Measurements from ENCODE around the gene USP7.

USP7 gene

DNA sequence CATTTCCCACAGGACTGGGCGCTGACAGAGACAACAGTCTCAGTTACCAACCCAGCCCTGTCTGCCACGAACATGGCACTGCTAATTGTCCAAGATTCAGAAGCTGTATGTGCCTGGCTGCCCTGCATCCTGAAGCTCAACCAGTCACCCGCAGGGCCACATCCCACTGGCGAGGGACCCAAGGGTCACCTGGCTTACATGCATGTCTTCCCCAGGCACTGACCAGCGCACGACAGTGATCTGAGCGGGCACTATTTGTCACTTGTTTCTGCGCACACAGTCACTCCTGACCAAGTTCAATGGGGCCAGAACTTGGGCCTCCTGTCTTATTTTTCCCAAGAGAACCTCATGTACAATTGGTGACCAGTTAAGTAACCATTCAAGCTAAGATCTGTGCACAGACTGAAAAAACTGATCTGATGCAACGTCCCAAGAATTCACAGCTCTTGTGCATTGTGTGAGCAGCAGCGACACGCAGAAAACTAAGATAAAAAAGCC, 13.1 kb downstream of the USP7 start:
- no peak for DNase-seq

DNA sequence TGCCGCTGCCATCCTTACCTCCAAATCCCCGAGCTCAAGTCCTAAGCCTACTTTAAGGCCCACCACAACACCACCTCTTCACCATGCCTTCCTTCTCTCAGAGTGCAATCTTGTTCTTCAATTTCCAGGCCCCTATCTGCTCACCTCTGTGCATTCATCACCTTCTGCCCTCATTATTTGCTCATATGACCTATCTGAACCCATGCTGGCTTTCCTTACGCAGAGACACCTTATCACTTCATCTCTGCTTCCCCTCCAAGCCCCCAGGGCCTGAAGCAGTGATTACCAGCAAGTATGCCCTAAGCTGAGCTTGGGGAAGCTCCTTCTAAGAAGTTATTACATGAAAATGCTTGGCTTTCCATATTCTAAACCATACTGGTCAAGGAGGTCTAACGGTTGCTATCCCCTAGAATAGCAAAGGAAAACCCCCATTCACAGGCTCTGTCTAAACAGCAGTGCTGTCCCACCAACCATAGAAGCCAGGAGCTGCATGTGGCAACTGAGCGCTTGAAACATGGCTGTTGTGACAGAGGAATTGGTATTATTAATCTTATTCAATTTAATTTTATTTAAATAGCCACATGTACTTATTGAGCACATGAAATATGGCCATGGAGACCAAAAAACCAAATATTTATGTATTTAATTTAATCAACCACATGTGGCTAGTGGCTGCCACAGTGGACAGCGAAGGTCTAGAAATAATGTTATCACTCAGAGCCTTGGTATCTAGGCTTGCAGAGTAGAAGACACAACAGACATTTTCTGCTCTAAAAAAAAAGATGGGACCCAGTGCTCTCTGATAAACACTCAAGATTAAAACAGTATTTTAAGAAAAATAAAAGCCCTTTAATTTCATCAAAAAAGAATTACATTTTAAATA, 13.9 kb downstream of the USP7 start:
- DNase-seq: no peak

DNA sequence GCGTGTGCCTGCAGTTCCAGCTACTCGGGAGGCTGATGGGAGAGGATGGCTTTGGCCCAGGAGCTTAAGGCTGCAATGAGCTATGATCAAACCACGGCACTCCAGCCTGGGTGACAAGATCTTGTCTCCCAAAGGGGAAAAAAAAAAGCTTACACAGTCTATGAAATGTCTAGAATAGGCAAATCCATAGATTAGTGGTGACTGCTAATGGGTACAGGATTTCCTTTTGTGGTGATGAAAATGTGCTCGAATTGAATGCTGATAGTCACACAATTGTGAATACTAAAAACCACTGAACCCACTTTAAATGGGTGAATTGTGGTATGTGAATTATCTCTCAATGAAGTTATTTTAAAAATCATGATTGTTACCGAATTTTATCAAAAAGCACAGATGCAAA, 14.9 kb downstream of the USP7 start:
- DNase-seq: no peak

DNA sequence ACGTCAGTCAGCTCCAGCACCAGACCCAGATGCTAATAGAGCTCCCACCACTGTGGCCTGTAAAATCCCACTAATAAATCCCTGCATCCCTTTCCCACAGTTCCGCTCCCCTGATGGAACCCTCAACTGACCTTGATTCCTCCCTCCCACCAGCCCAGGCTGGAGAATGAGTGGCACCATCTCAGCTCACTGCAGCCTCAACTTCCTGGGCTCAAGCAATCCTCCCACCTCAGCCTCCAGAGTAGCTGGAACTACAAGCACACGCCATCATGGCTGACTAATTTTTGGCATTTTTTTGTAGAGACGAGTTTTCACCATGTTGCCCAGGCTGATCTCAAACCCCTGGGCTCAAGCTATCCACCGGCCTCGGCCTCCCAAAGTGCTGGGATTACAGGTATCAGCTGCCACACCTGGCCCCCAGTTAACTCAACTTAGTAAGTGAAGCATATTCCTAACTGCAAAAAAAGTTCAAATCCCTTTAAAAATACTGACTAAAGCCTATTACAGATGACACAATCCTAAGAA, 15.6 kb downstream of the USP7 start:
- no peak for DNase-seq

DNA sequence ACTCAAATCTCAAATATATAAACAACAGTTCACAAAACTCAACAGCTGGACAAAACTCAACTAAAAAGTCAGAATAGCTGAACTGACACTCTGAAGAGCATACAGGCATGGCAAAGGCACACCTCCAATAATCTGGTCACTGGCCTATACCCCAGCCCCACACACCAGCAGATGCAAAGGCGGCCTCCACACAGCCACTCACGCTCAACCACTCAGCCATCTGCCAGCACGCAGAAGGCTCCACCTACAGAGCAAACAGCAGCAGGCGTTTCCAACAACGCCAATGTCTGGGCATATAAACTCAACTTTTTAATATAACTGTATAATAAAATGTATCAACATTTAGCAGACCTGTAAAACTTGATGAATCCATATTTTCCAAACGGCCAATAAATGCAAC, 17.2 kb downstream of the USP7 start:
- no peak for DNase-seq

DNA sequence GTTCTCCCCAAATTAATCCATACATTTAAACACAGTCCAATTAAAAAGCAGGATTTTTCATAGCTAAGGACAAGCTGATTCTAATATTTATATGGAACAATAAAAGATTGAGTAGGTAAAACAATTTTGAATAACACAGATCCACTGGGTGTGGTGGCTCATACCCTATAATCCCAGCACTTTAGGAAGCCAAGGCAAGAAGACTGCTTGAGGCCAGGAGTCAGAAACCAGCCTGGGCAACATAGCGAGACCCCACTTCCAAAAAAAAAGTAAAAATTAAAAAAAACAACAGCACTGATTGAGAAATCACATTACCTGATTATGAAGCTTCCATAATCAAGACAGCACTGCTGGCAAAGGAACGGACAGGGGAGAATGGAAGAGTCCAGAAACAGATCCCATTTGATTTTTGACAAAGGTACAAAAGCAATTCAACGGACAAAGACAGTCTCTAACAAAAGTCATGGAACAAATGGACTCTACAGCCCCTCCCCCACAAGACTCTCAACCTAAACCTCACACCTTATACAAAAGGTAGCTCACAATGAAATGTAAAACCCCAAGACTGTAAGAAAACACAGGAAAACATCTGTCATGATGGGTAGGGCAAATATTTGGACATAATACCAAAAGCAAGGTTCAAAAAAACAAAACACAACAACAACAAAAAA, 17.9 kb downstream of the USP7 start:
- DNase-seq: no peak

DNA sequence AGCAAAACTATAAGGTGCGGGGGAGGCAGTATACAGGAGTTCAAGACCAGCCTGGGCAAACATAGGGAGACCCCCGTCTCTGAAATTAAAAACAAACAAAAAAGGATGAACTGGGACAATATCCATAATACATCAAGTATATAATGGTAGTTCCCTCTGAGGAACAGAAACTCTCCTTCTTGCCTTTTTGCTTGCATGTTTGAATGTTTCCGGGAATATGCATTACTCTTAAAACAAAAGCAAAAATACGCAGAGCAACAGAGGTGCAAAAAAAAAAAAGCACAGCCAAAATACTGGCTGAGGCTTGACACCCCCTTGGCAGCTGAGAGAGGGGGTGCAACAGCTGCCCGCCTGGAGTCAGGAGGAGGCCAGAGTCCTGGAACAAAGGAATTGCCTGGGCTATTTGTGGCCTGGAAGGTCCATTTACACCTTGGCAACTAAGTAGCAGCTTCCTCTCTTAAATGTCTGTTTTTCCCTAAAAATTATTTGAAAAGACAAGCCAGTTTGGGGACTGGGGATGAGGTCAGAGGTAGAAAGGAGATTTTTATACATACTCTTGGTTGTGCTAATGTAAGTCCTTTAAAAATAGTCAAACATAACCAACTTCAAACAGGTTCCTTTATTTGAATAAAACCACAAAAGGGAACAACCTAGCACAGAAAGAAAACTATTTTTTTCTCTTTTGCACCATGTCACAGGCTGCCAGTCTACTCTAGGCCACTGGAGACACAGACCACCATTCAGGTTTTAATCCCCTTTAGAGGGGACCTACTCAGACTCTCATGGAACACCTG, 19.5 kb downstream of the USP7 start:
- no peak for DNase-seq

DNA sequence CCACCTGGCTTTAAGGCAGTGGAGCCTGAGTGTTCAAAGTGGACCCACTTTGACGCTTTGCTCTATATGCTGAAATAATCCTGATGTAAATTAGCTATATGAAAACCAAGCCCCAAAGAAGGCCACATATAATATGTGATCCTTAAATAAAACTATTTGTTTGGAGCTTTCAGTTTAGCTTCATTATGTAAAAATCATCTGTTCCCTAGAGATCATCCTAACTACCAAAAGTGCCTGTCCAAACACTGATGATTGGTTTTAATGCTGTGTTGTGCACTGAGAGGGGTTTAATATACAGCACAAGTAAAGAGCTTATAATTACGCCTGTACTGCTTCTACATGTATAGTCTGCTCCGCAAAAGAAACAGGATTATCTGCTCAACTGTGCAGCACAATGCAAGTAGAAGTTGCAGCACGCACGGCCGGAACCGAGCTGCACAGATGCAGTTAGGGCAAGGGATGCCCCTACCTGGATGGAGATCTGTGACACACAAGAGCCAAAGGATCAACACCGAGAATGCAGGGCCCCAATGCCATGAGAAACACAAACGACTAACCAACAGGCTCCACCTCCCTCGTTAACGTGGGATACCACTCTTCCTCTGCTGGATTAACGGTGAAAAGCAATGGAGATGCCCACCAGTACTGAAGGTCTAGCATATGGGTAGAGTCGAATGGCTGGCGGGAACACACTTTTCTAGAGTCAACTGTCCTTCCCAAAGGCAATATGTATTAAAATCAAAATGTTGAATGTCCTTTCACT, 20.5 kb downstream of the USP7 start:
- no peak for DNase-seq

DNA sequence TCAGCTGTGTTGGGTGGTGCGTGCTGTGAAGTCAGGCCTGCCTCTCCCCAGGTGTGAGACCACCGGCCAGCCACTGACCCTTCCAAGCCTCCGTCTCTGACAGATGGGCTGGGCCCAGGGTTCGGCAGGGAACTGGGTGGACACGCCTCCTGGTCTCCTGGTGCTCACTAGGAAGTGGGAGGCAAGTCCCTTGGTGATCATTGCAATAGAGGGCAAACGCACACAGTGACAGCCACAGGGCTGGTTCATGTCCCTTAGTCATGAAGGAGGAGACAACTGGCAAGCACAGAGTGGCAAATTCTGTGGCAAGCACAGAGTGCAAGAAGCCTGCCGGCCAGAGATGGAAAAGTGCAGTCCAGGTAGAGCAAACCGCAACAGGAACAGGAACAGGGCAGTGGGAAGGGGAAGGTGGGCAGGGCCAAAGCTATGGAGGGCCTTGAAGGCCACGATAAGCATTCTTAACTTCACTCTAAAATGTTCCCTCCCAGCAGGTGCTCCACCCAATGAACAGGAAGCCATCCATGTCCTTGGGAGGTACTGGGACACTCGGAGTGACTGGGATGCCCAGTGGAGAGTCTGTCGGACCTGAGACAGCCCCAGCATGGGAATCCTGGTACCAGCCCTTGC, 21.9 kb downstream of the USP7 start:
- DNase-seq: no peak

DNA sequence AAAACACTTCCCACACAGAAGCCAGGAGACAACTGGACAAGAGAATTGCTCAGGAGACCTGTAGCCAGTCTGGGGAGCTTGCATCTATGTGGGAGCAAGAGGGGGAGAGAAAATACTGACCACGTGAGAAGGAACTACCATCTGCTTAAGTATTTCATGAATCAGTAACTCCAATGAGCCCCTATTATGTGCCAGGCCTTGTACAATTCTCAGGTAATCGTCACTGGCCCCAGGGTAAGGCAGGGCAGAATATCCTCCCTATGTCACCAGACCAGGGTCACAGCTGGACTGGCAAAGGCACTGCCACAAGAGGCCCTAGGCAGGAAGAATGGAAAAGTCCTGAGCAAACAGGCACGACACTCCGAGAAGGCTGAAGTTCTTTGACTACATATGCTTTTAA, 25.9 kb downstream of the USP7 start:
- no peak for DNase-seq

DNA sequence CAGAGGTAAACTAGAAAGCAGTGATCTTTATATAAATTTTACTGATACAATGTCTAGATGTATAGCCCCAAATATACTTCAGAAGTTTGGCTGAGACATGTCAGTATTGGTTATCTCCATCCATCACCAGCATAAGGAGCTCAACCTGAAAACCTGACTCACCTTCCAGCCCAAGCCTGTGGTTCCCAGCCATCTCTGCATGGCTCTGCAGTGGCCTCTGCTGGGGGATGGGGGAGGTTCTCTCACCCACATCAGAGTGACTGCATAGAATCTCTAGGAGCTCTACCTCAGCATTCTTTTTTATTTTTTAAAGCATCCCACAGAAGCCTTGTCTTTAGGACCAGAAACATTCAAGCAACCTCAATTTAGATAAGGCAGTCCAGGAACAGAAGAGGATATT, 27.3 kb downstream of the USP7 start:
- DNase-seq: peak; percentile 71

DNA sequence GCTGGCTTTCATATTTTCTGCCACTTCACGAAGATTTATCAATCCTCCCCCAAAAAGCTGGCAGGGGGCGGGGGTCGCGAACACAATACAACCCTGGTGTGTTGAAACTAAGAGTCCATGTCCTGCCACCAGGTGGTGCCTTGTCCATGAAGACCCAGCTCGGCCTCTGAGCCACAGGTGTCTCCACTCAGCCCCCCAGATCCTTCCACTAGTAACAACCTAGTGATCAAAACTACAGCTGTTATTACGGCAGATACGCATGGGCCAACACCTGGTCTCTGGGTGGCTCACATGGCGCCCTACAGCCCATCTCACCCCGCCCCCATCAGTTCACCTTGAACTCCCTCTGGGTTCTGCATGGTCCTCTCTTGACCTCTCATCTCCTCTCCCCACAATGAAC, 27.7 kb downstream of the USP7 start:
- no peak for DNase-seq

DNA sequence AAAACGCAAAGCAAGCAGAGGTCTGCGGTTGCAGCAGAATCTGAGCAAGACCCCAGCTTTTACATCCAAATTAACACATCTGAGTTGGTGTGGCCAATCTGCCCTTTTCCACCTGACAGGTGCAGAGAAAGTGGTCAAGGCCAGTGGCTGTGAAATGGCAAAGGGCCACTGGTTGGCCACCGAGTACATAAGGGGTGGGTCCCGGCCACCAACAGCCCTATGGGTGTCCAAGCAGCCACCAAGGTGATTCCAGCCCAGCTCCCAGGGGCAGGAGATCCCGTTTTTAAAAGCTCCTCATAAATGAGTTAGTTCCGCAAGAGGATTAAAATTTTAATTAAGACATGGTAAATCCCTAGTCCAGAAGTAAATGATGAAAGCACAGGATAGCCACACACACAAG, 29.1 kb downstream of the USP7 start:
- no peak for DNase-seq

DNA sequence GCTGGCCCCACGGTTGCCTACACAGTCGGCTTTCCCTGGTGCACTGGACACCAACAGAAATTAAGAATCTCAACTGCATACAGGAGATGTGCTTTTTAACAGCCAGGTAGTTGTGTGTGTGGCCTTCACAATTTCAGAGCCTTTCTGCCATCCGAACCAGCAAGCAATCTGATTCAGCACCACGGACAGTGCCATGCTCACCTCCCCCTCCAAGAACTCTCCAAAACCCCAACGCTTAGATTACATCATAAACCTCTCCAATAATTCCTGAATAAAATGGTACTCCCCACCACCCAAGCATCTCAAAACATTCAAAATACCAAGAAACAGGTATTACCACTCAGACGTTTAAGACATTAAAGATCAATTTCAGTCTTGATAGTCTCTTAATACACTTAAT, 31.8 kb downstream of the USP7 start:
- peak; percentile 48 for DNase-seq

DNA sequence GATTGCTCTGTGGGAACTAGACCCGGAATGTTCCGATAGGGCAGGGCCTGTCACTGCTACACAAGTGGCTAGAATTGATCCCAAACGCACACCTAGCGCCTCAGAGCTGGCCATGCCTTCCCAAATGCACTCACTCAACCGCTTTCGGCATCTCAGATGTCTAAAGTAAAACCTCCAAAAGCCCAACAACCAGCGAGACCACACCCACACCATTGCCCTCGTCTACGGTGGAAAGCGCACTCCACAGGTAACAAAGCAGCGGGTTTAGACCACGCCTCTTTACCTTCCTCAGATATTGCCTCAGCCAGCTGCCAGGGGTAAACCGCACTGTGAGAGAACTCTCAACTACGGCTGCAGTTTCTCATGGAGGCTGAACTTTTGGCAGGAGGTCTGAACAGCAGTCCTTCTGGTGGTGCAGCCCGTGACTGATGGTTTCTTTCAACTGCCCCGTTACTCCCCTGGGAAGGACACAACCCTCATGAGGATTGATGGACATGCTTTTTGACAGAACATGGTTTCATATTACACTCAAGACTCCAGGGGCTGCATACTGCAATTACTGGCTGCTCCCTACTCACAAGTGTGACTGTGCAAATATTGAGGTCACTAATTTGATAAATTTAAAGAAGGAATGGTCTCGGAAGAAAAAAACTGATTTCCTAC, 34.5 kb downstream of the USP7 start:
- DNase-seq: no peak

DNA sequence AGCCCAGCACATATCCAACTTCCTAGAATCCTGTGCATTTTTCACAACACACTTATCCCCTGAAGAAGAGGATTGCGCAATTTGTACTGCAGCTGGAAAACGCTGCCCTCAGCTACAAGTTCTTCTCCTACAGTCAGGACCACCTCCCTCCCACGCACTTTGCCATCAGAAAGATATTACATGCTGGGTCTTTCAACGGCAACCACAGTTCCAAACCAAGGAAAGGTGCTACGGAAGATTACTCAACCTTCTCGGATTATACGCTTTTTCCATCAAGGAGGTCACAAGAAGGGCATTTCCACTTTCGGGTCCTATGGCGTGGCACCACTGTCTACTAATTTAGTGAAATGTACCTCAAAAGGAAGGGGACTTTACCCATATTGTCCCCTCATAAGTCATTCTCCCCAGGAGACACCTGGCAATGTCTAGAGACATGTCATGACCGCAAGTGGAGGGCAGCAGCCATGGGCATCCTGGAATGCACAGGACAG, 35.2 kb downstream of the USP7 start:
- no peak for DNase-seq

DNA sequence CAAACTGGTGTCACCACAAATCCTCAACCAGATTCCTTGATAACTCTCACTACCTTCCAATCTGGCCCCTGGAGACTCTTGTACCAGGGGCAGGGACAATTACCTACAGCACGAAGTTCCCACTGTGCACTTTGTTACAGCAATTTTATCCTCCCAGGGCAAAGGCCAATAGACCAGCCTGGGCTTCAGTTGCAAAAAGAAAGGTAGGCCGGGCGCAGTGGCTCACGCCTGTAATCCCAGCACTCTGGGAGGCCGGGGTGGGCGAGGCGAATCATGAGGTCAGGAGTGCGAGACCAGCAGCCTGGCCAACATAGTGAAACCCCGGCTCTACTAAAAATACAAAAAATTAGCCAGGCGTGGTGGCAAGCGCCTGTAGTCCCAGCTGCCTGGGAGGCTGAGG, 36.9 kb downstream of the USP7 start:
- DNase-seq: no peak

DNA sequence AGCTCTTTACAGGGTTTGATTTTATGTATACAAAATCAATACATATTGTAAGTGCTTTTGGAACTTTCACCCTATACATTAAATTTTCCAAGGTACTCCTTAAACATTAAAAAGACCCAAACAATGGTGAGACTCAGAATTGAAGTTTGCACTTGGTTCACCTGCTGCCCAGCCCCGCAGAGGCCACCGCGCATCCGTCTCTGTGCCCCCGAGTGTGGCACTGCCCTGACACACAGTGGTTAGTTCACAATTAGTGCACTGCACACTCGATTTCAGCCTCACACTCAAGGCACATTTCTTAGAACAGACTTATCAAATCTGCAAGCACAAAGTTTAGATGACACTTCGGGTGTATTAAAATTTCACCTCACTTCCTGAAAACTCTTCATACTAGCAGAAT, 38.3 kb downstream of the USP7 start:
- DNase-seq: no peak

DNA sequence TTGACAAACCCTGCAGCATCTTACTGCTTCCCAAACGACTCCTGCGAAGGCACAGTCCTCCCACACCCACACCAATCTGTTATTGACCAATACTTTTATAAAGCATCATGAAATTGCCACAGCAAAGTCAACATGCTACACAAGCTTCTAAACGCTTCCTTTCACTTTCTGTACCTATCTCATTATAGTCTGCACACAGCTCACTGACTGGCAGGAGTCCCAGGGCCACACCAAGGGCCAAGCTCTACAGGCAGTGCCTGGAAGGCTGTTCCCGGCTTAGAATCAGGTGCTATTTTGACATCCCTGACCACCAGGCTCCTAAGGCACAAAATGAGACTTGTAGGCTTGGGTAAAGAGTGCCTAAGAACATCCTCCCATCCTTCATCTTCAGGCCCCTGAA, 39.5 kb downstream of the USP7 start:
- no peak for DNase-seq

DNA sequence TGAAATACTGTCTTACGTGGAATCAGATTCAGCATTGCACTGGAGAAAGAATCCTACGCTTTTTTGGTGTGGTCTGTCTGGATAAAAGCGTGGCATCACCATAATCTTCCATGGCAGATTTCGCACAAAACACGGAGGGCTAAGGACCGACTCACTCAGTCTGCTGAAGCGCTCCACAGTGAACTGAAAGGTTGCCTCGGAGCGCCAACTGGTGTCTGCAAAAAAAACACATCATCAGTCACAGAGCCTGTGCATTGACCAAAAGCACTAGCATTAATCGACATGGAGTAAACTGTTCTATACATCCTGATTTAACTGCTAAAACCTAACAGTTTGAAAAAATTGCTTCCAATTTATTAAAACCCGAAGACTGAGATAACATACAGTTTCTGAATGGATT, 40.5 kb downstream of the USP7 start:
- DNase-seq: no peak

DNA sequence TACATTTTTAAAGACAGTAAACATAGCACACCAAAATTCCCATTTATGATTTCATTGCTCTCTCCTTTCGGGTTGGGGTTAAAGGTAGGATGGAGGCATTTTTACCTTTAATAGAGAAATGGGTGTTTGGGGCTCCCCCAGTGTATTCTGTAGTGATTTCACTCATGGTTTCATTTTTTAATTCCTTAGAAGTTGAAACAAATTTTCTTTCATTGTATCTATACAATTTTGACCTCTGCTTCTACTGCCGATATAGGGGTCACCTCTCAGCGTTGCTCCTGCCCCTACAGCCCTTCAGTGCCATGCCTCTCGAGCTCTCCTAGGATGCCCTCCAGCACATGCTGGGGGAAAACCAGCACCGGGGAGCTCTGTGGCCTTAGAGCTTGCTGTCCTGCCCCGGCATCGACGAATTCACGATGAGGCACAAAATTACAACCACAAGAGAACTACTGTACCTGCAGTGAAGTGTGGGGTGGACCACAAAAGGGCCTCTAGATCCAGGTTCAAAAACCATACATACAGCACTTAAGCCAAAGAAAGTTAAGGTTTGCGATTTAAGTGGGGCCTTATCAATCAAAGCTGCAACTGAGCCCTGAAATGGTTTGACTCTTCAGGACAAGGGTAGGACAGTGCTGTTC, 42.2 kb downstream of the USP7 start:
- no peak for DNase-seq
